ENCODE measurements around the gene HUWE1.
"Not testable (repeated sequence)": the region's sequence is repeated elsewhere in the genome, so short reads cannot be mapped to it uniquely, and the experiment has no call there.

Gene HUWE1

GRCh38 chrX:53686151-53686885, at the start of gene HUWE1:
TSS of gene HUWE1 (minus strand) at chrX:53686719. CDS start at chrX:53654107, 32,612 bp downstream.
- in situ Hi-C loops (cut with HindIII; ENCODE audit: low sequenced_read_pairs) = no loop called here

- in situ Hi-C loops (cut with HindIII; ENCODE audit: low sequenced_read_pairs) = no loop called here
Observed at GRCh38 chrX:53732797-53733196, 46.3 kb upstream of the HUWE1 start.

GRCh38 chrX:53729751-53730150, 43.2 kb upstream of the HUWE1 start:
- in situ Hi-C loops (cut with HindIII; ENCODE audit: low sequenced_read_pairs) = no loop called here

GRCh38 chrX:53728506-53728905, 42.0 kb upstream of the HUWE1 start:
- in situ Hi-C loops (cut with HindIII; ENCODE audit: low sequenced_read_pairs) = no loop called here

GRCh38 chrX:53724872-53725271, 38.4 kb upstream of the HUWE1 start:
- in situ Hi-C loops (cut with HindIII; ENCODE audit: low sequenced_read_pairs) = no loop called here

- in situ Hi-C loops (cut with HindIII; ENCODE audit: low sequenced_read_pairs) = no loop called here
Observed at GRCh38 chrX:53723381-53723780, 36.9 kb upstream of the HUWE1 start.

- in situ Hi-C loops (cut with HindIII; ENCODE audit: low sequenced_read_pairs) = not testable (repeated sequence)
Observed at GRCh38 chrX:53721610-53722009, 35.1 kb upstream of the HUWE1 start.

GRCh38 chrX:53719666-53720065, 33.1 kb upstream of the HUWE1 start:
- in situ Hi-C loops (cut with HindIII; ENCODE audit: low sequenced_read_pairs) = not testable (repeated sequence)

- in situ Hi-C loops (cut with HindIII; ENCODE audit: low sequenced_read_pairs) = no loop called here
Observed at GRCh38 chrX:53718073-53718472, 31.6 kb upstream of the HUWE1 start.

GRCh38 chrX:53717205-53717604, 30.7 kb upstream of the HUWE1 start:
- in situ Hi-C loops (cut with HindIII; ENCODE audit: low sequenced_read_pairs) = no loop called here

- in situ Hi-C loops (cut with HindIII; ENCODE audit: low sequenced_read_pairs) = no loop called here
Observed at GRCh38 chrX:53716328-53717088, 30.0 kb upstream of the HUWE1 start.

GRCh38 chrX:53715346-53715924, 28.9 kb upstream of the HUWE1 start:
- in situ Hi-C loops (cut with HindIII; ENCODE audit: low sequenced_read_pairs) = no loop called here

GRCh38 chrX:53714580-53715345, 28.2 kb upstream of the HUWE1 start:
- in situ Hi-C loops (cut with HindIII; ENCODE audit: low sequenced_read_pairs) = no loop called here

GRCh38 chrX:53713987-53714579, 27.6 kb upstream of the HUWE1 start:
- in situ Hi-C loops (cut with HindIII; ENCODE audit: low sequenced_read_pairs) = no loop called here

- in situ Hi-C loops (cut with HindIII; ENCODE audit: low sequenced_read_pairs) = no loop called here
Observed at GRCh38 chrX:53711436-53711835, 24.9 kb upstream of the HUWE1 start.

- in situ Hi-C loops (cut with HindIII; ENCODE audit: low sequenced_read_pairs) = no loop called here
Observed at GRCh38 chrX:53704854-53705253, 18.3 kb upstream of the HUWE1 start.

- in situ Hi-C loops (cut with HindIII; ENCODE audit: low sequenced_read_pairs) = no loop called here
Observed at GRCh38 chrX:53704294-53704693, 17.8 kb upstream of the HUWE1 start.

- in situ Hi-C loops (cut with HindIII; ENCODE audit: low sequenced_read_pairs) = no loop called here
Observed at GRCh38 chrX:53695946-53696549, 9.5 kb upstream of the HUWE1 start.

- in situ Hi-C loops (cut with HindIII; ENCODE audit: low sequenced_read_pairs) = no loop called here
Observed at GRCh38 chrX:53694642-53695041, 8.1 kb upstream of the HUWE1 start.

- in situ Hi-C loops (cut with HindIII; ENCODE audit: low sequenced_read_pairs) = no loop called here
Observed at GRCh38 chrX:53688300-53688699, 1.8 kb upstream of the HUWE1 start.

All from DLD1 (cell line).